ENCODE results near the gene MAP4K4. TPM values are rescaled to one million over a fixed set of nuclear protein-coding genes. Genes with fewer than 3 reads are reported as not detected.

Gene MAP4K4
- total and polyA plus RNA-seq, 5 donors = 30.8 to 64.5 (median 61.7) TPM

GRCh38 chr2:101692041-101692440 lies 5.5 kb upstream of the MAP4K4 start:
- Histone ChIP-seq H3K27ac (ENCODE audit: low read length) (no peak overlapping the region), H3K4me3 (ENCODE audit: low read length) (no peak overlapping the region), H3K27me3 (ENCODE audit: control insufficient read depth, insufficient read depth) (no peaks in the 10 kb centered on the region), H3K4me1 (ENCODE audit: control insufficient read depth, insufficient read depth, low read length) (peaks cover 3% of the 10 kb centered on the region), H3K9me3 (ENCODE audit: control insufficient read depth, low read length) (no peaks in the 10 kb centered on the region)
- WGBS = 61% methylated on average over 3 of the region's 3 CpGs
- ATAC-seq (no peak), DNase-seq (no peak)
- intact Hi-C loops (cut with DNase I) = loop anchor here in 3 of 4 donors (10.0 kb wide), 3 partner anchors 133 to 177 kb away; no protein-coding TSS in a partner anchor

- ATAC-seq = no peak
- Histone ChIP-seq H3K27ac (ENCODE audit: low read length) (no peak overlapping the region), H3K9me3 (ENCODE audit: control insufficient read depth, low read length) (no peaks in the 10 kb centered on the region), H3K4me1 (ENCODE audit: control insufficient read depth, insufficient read depth, low read length) (peaks cover 3% of the 10 kb centered on the region), H3K4me3 (ENCODE audit: low read length) (no peak overlapping the region), H3K27me3 (ENCODE audit: control insufficient read depth, insufficient read depth) (no peaks in the 10 kb centered on the region)
- DNase-seq = no peak
- intact Hi-C loops (cut with DNase I) = loop anchor here in 3 of 4 donors (10.0 kb wide), 3 partner anchors 132 to 178 kb away; no protein-coding TSS in a partner anchor
- 70% methylated on average over 3 of the region's 3 CpGs for WGBS
Measured at GRCh38 chr2:101692766-101693165, 4.7 kb upstream of the MAP4K4 start.

GRCh38 chr2:101693991-101694588 lies 3.4 kb upstream of the MAP4K4 start:
- WGBS = 96% methylated on average over 3 of the region's 3 CpGs
- H3K4me1 ChIP-seq (ENCODE audit: control insufficient read depth, insufficient read depth, low read length) = peaks cover 3% of the 10 kb centered on the region
- DNase-seq (no peak), ATAC-seq (no peak)
- no peaks in the 10 kb centered on the region for H3K27me3 ChIP-seq (ENCODE audit: control insufficient read depth, insufficient read depth)
- intact Hi-C loops (cut with DNase I) = loop anchor here in 3 of 4 donors (10.0 kb wide), 3 partner anchors 131 to 179 kb away; no protein-coding TSS in a partner anchor
- H3K27ac ChIP-seq (ENCODE audit: low read length) = no peak overlapping the region
- H3K9me3 ChIP-seq (ENCODE audit: control insufficient read depth, low read length) = no peaks in the 10 kb centered on the region
- H3K4me3 ChIP-seq (ENCODE audit: low read length) = no peak overlapping the region

- peak overlapping the region; percentile 80 for H3K27ac ChIP-seq (ENCODE audit: low read length)
- H3K4me3 ChIP-seq (ENCODE audit: low read length) = peak overlapping the region; percentile 98
- ATAC-seq = peak; percentile 30 to 34
- 9% methylated on average over 31 of the region's 31 CpGs for WGBS
- no peaks in the 10 kb centered on the region for H3K27me3 ChIP-seq (ENCODE audit: control insufficient read depth, insufficient read depth)
- intact Hi-C loops (cut with DNase I) = loop anchor here in 3 of 4 donors (5.0 to 10.0 kb wide), 4 partner anchors 128 to 182 kb away; no protein-coding TSS in a partner anchor
- H3K4me1 ChIP-seq (ENCODE audit: control insufficient read depth, insufficient read depth, low read length) = peaks cover 2% of the 10 kb centered on the region
- peak in 1 of 3 donors; percentile 70 for DNase-seq
- no peaks in the 10 kb centered on the region for H3K9me3 ChIP-seq (ENCODE audit: control insufficient read depth, low read length)
Measured at GRCh38 chr2:101696272-101697123, 1.0 kb upstream of the MAP4K4 start.

- Histone ChIP-seq H3K4me3 (ENCODE audit: low read length) (peak overlapping the region; percentile 98), H3K9me3 (ENCODE audit: control insufficient read depth, low read length) (no peaks in the 10 kb centered on the region), H3K27me3 (ENCODE audit: control insufficient read depth, insufficient read depth) (no peaks in the 10 kb centered on the region), H3K27ac (ENCODE audit: low read length) (peak overlapping the region; percentile 87), H3K4me1 (ENCODE audit: control insufficient read depth, insufficient read depth, low read length) (peaks cover 2% of the 10 kb centered on the region)
- peak; percentile 7 to 14 for ATAC-seq
- intact Hi-C loops (cut with DNase I) = loop anchor here in 3 of 4 donors (5.0 to 10.0 kb wide), 4 partner anchors 127 to 183 kb away; no protein-coding TSS in a partner anchor
- under 1% methylated on average over 57 of the region's 57 CpGs for WGBS
- DNase-seq = peak; percentile 26 to 66 (median 66)
Measured at GRCh38 chr2:101698014-101698843, 722 bp downstream of the MAP4K4 start.

GRCh38 chr2:101698844-101699754 lies 1.6 kb downstream of the MAP4K4 start:
- Histone ChIP-seq H3K9me3 (ENCODE audit: control insufficient read depth, low read length) (no peaks in the 10 kb centered on the region), H3K27ac (ENCODE audit: low read length) (peak overlapping the region; percentile 30), H3K27me3 (ENCODE audit: control insufficient read depth, insufficient read depth) (no peaks in the 10 kb centered on the region), H3K4me1 (ENCODE audit: control insufficient read depth, insufficient read depth, low read length) (peaks cover 5% of the 10 kb centered on the region), H3K4me3 (ENCODE audit: low read length) (peak overlapping the region; percentile 98)
- intact Hi-C loops (cut with DNase I) = loop anchor here in 3 of 4 donors (5.0 to 10.0 kb wide), 4 partner anchors 126 to 184 kb away; no protein-coding TSS in a partner anchor
- DNase-seq (no peak), ATAC-seq (no peak)
- WGBS = 6% methylated on average over 16 of the region's 16 CpGs

GRCh38 chr2:101699755-101700461 lies 2.4 kb downstream of the MAP4K4 start:
- DNase-seq = no peak
- H3K27me3 ChIP-seq (ENCODE audit: control insufficient read depth, insufficient read depth) = no peaks in the 10 kb centered on the region
- peaks cover 5% of the 10 kb centered on the region for H3K4me1 ChIP-seq (ENCODE audit: control insufficient read depth, insufficient read depth, low read length)
- 14% methylated on average over 13 of the region's 13 CpGs for WGBS
- no peaks in the 10 kb centered on the region for H3K9me3 ChIP-seq (ENCODE audit: control insufficient read depth, low read length)
- no peak for ATAC-seq
- H3K4me3 ChIP-seq (ENCODE audit: low read length) = peak overlapping the region; percentile 98
- H3K27ac ChIP-seq (ENCODE audit: low read length) = peak overlapping the region; percentile 13
- intact Hi-C loops (cut with DNase I) = loop anchor here (5.0 to 10.0 kb wide), 5 partner anchors 55 to 185 kb away; no protein-coding TSS in a partner anchor

- WGBS = 27% methylated on average over 1 of the region's 1 CpG
- intact Hi-C loops (cut with DNase I) = loop anchor here in 2 of 4 donors (10.0 kb wide), 2 partner anchors 51 to 121 kb away; no protein-coding TSS in a partner anchor
- ATAC-seq (peak; percentile 56 to 77), DNase-seq (peak in 2 of 3 donors; percentile 48 to 73)
- peaks cover 11% of the 10 kb centered on the region for H3K4me1 ChIP-seq (ENCODE audit: control insufficient read depth, insufficient read depth, low read length)
- no peaks in the 10 kb centered on the region for H3K27me3 ChIP-seq (ENCODE audit: control insufficient read depth, insufficient read depth)
- no peak overlapping the region for H3K4me3 ChIP-seq (ENCODE audit: low read length)
- no peak overlapping the region for H3K27ac ChIP-seq (ENCODE audit: low read length)
- H3K9me3 ChIP-seq (ENCODE audit: control insufficient read depth, low read length) = no peaks in the 10 kb centered on the region
Measured at GRCh38 chr2:101704046-101704466, 6.5 kb downstream of the MAP4K4 start.

- no peaks in the 10 kb centered on the region for H3K9me3 ChIP-seq (ENCODE audit: control insufficient read depth, low read length)
- ATAC-seq = no peak
- H3K27ac ChIP-seq (ENCODE audit: low read length) = no peak overlapping the region
- intact Hi-C loops (cut with DNase I) = loop anchor here in 2 of 4 donors (10.0 kb wide), 2 partner anchors 50 to 120 kb away; no protein-coding TSS in a partner anchor
- H3K27me3 ChIP-seq (ENCODE audit: control insufficient read depth, insufficient read depth) = no peaks in the 10 kb centered on the region
- DNase-seq = no peak
- H3K4me3 ChIP-seq (ENCODE audit: low read length) = no peak overlapping the region
- H3K4me1 ChIP-seq (ENCODE audit: control insufficient read depth, insufficient read depth, low read length) = peaks cover 11% of the 10 kb centered on the region
- 46% methylated on average over 3 of the region's 3 CpGs for WGBS
Measured at GRCh38 chr2:101704816-101705578, 7.5 kb downstream of the MAP4K4 start.

All from right cardiac atrium (tissue), 5 donors.